Measurements from ENCODE around the gene RPS18. TPM values are rescaled to one million over a fixed set of nuclear protein-coding genes. Genes with fewer than 3 reads are reported as not detected.
A peak's percentile ranks its signal among the peaks of the same experiment; 100 is the strongest.

The RPS18 gene
- total RNA-seq, 1 experiment from 2014 or later: 4,062 TPM

DNA sequence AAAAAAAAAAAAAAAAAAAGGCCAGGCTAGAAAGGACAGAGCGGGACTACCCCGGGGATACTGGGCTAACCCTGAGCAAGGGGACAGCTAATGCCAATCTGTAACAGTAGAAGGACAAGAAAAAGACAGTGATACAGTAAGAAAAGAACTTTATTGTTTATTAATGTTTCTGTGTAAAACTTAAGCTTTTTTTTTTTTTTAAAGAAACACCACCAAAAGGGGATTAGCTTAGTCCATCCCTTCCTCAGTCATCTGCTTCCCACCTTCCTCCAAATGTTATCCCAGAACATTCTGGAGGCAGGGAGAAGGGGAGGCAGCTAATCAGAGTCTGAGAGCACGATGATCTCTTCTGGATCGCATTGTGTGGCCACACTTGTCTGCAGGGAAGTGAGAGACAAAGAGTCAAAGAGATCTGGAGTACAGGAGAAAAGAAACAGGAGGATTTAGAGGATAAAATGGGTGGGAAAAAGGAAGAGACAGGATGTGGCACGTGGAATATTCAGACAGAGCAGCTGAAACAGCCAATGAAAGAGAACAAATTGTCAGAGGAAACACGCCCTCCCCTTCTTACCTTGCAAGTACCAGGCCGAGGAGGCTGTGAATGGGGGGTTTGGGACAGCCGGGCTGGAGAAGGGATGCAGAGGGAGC, 46.7 kb downstream of the RPS18 start:
- H3K79me2 ChIP-seq (ENCODE audit: insufficient read depth, low read length): peaks cover 42% of the 10 kb centered on the region
- peaks cover 22 to 29% of the 10 kb centered on the region in 2 experiments; a peak in 3 of 4 replicates for H3K36me3 ChIP-seq (ENCODE audit: control insufficient read depth in 1 of 2, insufficient read depth in 2 of 2, low read length in 2 of 2)
- peak overlapping the region; percentile 68 for H3K27ac ChIP-seq (ENCODE audit: low read depth, low read length)
- intact Hi-C loops (cut with micrococcal nuclease): no loop called here
- H3K27me3 ChIP-seq (ENCODE audit: insufficient read depth, low read length): no peaks in the 10 kb centered on the region
- no peaks in the 10 kb centered on the region for H3K9me3 ChIP-seq (ENCODE audit: control insufficient read depth in 1 of 2, insufficient read depth in 1 of 2, low read depth in 1 of 2, low read length in 2 of 2)
- no peaks in the 10 kb centered on the region for H3K9me2 ChIP-seq (ENCODE audit: insufficient read depth)
- DNase-seq (ENCODE audit: low read depth, low spot score) (no peak), ATAC-seq (no peak)
- H3K4me3 ChIP-seq (replicated peaks in 1 of 2; ENCODE audit: low read depth in 1 of 2, low read length in 2 of 2): peak overlapping the region; percentile 55 to 63
- RAD21 ChIA-PET (ENCODE audit: low non-redundant PET in 1 of 2, low total read pairs in 2 of 2, uncharacterized antibody in 2 of 2, unreplicated experiment in 2 of 2): interaction anchor here in 1 of 2 experiments (0.8 kb wide), 1 partner anchor 19 kb away, joined by 3 read pairs; no protein-coding TSS in a partner anchor
- no TSS peak for BruUV-seq (replicated peaks)
- CTCF ChIA-PET: interaction anchor here (1.0 to 1.8 kb wide), 4 partner anchors 21 to 193 kb away, joined by 4 to 9 read pairs (median 4); partner anchors contain the start of gene B3GALT4
- peaks cover 36 to 67% of the 10 kb centered on the region in 2 experiments for H3K4me1 ChIP-seq (ENCODE audit: control insufficient read depth in 1 of 2, insufficient read depth in 2 of 2, low read length in 2 of 2)
- peak overlapping the region; percentile 87 for H3K4me2 ChIP-seq (ENCODE audit: low read length)
- POLR2A ChIA-PET: interaction anchor here (0.7 to 2.3 kb wide), 11 partner anchors 10 to 1123 kb away, joined by 3 to 13 read pairs (median 7); partner anchors contain the start of genes B3GALT4, PFDN6, PHF1 and RGL2
- TF ChIP-seq, protein P1, sequence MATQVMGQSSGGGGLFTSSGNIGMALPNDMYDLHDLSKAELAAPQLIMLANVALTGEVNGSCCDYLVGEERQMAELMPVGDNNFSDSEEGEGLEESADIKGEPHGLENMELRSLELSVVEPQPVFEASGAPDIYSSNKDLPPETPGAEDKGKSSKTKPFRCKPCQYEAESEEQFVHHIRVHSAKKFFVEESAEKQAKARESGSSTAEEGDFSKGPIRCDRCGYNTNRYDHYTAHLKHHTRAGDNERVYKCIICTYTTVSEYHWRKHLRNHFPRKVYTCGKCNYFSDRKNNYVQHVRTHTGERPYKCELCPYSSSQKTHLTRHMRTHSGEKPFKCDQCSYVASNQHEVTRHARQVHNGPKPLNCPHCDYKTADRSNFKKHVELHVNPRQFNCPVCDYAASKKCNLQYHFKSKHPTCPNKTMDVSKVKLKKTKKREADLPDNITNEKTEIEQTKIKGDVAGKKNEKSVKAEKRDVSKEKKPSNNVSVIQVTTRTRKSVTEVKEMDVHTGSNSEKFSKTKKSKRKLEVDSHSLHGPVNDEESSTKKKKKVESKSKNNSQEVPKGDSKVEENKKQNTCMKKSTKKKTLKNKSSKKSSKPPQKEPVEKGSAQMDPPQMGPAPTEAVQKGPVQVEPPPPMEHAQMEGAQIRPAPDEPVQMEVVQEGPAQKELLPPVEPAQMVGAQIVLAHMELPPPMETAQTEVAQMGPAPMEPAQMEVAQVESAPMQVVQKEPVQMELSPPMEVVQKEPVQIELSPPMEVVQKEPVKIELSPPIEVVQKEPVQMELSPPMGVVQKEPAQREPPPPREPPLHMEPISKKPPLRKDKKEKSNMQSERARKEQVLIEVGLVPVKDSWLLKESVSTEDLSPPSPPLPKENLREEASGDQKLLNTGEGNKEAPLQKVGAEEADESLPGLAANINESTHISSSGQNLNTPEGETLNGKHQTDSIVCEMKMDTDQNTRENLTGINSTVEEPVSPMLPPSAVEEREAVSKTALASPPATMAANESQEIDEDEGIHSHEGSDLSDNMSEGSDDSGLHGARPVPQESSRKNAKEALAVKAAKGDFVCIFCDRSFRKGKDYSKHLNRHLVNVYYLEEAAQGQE (IDR thresholded peaks at IDR 0.05; ENCODE audit: low read depth): no peak
- TF ChIP-seq SIN3A (IDR thresholded peaks at IDR 0.05; ENCODE audit: low read depth) (no peak), SRF (IDR thresholded peaks at IDR 0.05; ENCODE audit: low read depth) (no peak), ZNF274 (IDR thresholded peaks at IDR 0.05; ENCODE audit: low read depth, low read length) (no peak), TCF7L2 (IDR thresholded peaks at IDR 0.05; ENCODE audit: borderline replicate concordance, extremely low read depth, insufficient read depth, insufficient read length) (no peak), CBX3 (IDR thresholded peaks at IDR 0.05; ENCODE audit: low read depth) (no peak), EZH2 (IDR thresholded peaks at IDR 0.05) (no peak), POLR2AphosphoS5 (IDR thresholded peaks at IDR 0.05; ENCODE audit: low read depth, low read length) (no peak), YY1 (IDR thresholded peaks at IDR 0.05; ENCODE audit: extremely low read depth, insufficient replicate concordance, low read depth, low read length) (no peak), EZH2phosphoT487 (IDR thresholded peaks at IDR 0.05; ENCODE audit: borderline replicate concordance) (no peak), SP1 (IDR thresholded peaks at IDR 0.05; ENCODE audit: low read depth) (no peak), JUND (IDR thresholded peaks at IDR 0.05) (no peak), ZFX (IDR thresholded peaks at IDR 0.05) (no peak), CEBPB (IDR thresholded peaks at IDR 0.05; ENCODE audit: low read depth) (no peak), EGR1 (IDR thresholded peaks at IDR 0.05; ENCODE audit: low read depth) (no peak)
- TF ChIP-seq, protein P2, sequence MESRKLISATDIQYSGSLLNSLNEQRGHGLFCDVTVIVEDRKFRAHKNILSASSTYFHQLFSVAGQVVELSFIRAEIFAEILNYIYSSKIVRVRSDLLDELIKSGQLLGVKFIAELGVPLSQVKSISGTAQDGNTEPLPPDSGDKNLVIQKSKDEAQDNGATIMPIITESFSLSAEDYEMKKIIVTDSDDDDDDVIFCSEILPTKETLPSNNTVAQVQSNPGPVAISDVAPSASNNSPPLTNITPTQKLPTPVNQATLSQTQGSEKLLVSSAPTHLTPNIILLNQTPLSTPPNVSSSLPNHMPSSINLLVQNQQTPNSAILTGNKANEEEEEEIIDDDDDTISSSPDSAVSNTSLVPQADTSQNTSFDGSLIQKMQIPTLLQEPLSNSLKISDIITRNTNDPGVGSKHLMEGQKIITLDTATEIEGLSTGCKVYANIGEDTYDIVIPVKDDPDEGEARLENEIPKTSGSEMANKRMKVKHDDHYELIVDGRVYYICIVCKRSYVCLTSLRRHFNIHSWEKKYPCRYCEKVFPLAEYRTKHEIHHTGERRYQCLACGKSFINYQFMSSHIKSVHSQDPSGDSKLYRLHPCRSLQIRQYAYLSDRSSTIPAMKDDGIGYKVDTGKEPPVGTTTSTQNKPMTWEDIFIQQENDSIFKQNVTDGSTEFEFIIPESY (IDR thresholded peaks at IDR 0.05; ENCODE audit: extremely low read depth, insufficient replicate concordance, low read length): no peak
- TF ChIP-seq, protein P3, sequence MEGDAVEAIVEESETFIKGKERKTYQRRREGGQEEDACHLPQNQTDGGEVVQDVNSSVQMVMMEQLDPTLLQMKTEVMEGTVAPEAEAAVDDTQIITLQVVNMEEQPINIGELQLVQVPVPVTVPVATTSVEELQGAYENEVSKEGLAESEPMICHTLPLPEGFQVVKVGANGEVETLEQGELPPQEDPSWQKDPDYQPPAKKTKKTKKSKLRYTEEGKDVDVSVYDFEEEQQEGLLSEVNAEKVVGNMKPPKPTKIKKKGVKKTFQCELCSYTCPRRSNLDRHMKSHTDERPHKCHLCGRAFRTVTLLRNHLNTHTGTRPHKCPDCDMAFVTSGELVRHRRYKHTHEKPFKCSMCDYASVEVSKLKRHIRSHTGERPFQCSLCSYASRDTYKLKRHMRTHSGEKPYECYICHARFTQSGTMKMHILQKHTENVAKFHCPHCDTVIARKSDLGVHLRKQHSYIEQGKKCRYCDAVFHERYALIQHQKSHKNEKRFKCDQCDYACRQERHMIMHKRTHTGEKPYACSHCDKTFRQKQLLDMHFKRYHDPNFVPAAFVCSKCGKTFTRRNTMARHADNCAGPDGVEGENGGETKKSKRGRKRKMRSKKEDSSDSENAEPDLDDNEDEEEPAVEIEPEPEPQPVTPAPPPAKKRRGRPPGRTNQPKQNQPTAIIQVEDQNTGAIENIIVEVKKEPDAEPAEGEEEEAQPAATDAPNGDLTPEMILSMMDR (IDR thresholded peaks at IDR 0.05 in 2 of 3, conservative IDR thresholded peaks at IDR 0.05 in 1 of 3; ENCODE audit: borderline replicate concordance in 1 of 3, insufficient read depth in 1 of 3, low read depth in 2 of 3, low read length in 2 of 3): no peak
- TF ChIP-seq, protein P4, sequence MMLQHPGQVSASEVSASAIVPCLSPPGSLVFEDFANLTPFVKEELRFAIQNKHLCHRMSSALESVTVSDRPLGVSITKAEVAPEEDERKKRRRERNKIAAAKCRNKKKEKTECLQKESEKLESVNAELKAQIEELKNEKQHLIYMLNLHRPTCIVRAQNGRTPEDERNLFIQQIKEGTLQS (IDR thresholded peaks at IDR 0.05): no peak
- H4K20me1 ChIP-seq (ENCODE audit: insufficient read depth): no peaks in the 10 kb centered on the region
- H2AFZ ChIP-seq (ENCODE audit: low read depth, low read length, poor library complexity, severe bottlenecking): no peak overlapping the region
- H3K9ac ChIP-seq (ENCODE audit: low read length): peak overlapping the region; percentile 61
